Mesenteric fat pad (tissue), 1 donor: ENCODE data around the gene RASA3. TPM values are rescaled to one million over a fixed set of nuclear protein-coding genes. Genes with fewer than 3 reads are reported as not detected.

Experiments used
- DNase-seq: peaks from one replicate; pipeline ENCODE4 v3.0.0-alpha.2; 2020; ENCODE audit warnings: low spot score
- total RNA-seq: library from RNA; stranded (reverse); fragmentation: NEBNext Ultra II Directional; extraction: Animal tissue kit (Norgen Biotek cat#: 25700); gene quantifications from one replicate; pipeline ENCODE4 v1.2.1, GENCODE V29; 2021
- donor health status: DM: yes; HTN: yes; CAD: no.

RASA3 gene
- total RNA-seq, 1 donor from 2014 or later = 102 TPM

DNA sequence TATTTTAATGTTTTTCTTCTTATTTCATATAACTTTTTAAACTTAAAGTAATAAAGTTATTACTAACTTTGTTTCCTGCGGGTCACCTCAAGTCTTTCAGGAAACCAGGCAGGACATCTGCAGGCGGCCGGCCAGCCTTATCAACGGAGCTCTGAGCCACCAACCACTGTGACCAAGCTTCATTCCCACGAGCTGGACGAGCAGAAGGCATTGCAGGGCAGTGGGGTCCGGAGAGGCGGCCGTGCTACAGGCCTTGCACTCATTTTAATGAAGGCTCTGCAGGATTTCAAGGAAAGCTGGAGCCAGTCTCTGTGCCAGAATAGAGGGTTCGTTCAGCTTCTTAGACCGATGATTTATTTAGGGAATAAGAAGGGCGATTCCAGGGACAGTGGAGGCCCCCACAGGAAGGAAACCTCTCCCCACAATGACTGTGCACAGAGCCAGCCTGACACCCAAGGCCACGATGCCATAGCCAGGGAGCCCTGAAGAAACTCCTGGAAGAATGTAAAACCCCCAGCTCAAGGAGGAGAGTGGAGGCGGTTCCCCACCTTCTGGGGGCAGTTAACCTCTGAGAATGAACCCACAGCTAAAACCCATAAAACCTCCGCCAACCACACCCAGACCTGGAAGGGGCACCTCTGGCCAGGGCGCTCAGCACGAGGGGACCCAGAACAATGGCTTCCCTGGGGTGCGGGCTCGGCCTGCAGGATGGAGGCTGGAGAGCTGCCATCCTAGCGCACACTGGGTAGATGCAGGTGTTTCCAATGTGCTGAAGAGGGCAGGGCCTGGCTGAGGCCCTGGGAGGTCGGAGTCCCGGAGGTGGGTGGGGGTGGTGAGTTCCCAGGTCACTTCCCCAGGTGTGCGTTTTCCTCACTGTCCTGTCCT lies 75.0 kb downstream of the RASA3 start:
- no peak for DNase-seq

DNA sequence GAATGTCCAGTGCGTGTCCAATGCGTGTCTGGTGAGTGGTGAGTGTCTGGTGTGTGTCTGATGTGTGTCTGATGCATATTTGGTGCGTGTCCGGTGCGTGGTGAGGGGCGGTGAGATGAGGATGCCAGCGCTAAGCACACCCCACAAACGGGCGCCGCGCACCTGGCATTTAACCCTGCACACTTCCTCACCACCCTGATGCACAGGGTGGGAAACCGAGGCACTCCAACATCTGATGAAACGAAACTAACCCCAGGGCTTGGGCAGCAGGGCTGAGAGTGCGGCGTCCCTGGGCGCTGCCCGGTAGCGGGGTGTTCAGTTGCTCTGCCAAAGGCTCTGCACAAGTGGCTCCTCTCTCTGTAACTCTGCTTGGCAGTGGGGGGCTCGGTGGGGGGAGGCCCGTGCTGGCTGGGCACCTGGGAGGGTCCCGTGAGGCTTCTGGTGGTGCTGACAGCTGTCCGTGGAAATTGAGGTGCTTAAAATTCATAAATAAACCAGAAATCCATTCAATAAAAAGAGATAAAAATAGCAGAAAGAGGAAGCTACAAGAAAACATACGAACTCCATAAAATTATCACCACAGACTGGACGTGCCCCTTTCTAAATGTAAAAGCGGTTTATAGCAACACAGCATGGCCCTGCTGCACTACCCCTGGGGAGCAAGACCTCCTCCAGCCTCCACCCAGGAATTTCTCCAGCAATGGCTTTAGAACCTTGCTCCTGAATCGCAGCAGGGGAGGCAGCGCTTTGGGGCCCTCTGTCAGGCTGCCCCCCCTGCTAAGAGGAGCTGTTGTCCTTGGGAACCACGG lies 76.0 kb downstream of the RASA3 start:
- DNase-seq = no peak

GRCh38 chr13:114055766-114056165 lies 76.7 kb downstream of the RASA3 start:
- DNase-seq = no peak

DNA sequence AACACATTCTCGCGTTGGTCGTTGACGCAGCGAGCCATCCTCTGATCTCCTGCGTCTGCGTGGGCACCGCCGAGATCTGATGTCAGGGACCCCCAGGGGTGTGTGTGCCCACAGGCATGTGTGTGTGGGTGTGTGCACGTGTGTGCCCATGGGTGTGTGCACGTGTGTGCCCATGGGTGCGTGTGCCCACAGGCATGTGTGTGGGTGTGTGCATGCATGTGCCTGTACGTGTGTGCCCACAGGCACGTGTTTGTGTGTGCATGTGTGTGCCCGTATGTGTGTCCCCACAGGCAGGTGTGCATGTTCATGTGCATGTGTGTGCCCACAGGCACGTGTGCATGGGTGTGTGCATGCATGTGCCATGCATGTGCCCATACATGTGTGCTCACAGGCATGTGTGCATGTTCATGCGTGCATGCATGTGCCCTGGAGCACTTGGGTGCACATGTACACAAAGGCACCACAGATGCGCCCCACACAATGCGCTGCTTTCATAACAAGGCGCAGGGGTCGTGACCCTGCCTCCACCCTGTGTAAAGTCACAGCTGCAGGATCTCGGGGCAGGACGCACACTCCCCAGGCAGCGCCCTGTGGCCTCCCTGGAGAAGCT lies 77.5 kb downstream of the RASA3 start:
- DNase-seq = no peak

DNA sequence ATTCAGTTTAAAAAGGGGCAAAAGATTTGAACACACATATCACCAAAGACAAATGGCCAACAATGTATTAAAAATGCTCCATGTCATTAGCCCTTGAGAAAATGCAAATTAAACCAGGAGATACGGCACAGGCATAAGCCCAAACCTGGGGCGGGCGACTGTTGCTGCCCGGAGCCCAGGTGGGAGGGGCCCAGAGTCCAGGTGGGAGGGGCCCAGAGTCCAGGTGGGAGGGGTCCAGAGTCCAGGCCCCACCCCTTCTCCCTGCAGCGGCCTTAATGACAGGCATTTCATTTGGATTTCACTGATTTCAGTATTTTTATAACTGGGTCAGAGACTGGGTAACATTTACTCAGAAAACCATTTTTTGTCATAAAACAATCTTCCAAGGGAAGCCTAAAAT lies 78.2 kb downstream of the RASA3 start:
- DNase-seq = no peak

- DNase-seq = no peak
These were observed 79.4 kb downstream of the RASA3 start for GRCh38 chr13:114053026-114053425.

- DNase-seq = no peak
These were observed 81.6 kb downstream of the RASA3 start for GRCh38 chr13:114050536-114051450.

DNA sequence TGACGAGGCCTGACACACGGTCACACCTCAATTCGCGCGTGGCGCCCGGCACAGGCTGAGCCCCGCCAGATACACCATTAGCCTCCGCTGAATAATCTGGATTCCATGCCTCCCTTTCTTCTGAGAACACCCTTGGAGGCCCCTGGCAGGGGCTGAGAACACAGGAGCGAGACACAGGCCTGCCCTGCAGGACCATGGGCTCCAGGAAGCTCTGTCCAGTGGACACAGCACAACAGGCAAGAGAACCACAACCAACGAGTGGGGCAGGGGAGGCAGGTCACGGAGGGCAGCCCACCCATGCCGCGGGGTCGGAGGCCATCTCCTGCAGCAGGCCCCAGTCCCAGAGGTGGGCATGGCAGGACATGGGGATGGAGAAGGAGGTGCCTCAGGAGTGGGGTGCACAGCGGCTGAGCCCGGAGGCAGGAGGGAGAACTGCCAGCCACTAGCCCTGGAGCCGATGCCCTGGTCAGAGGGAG lies 82.8 kb downstream of the RASA3 start:
- DNase-seq = no peak

GRCh38 chr13:114049026-114049425 lies 83.4 kb downstream of the RASA3 start:
- DNase-seq = no peak

DNA sequence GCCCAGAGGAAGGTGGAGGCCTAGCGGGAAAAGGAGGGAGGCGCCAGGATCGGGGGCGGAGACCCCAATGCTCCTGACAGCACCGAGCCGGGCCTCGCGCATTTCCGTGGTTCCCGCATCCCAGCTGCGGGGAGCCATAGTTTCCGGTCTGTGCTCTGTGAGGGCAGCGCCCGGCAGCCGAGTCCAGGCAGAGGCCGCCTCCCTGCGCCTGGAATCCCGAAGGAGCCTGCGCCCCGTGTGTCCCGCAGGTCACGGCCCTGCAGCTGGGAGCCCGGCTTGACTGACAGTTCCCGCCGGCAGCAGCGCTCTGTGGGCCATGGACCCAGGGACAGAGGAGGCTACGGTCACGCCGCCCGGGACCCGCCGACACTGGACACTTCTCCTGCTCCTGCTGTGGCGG lies 84.0 kb downstream of the RASA3 start:
- DNase-seq = no peak

DNA sequence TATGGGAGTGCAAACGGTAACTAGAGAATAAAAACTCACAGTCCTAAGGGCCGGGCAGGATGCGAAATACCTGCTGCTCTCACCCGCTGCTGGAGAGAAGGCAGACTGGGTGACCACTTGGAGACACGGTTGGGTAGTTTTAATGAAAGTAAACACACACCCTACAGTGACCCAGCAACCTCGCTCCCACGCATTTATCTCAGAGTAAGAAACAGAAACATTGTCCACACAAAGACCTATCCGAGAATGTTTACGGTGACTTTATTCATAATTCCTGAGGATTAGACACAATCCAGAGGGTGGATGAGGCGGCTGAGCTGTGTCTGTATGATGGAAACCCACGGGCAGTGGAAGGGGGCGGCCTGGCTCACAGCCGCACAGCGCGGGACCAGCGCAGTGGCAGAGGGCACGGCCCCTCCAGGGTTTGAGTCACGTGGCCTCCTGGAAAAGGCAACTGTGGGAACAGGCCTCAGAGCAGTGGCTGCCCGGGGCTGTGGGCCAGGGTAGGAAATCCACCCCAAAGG lies 85.0 kb downstream of the RASA3 start:
- DNase-seq = no peak

- no peak for DNase-seq
These were observed 85.9 kb downstream of the RASA3 start for GRCh38 chr13:114046431-114046975.

DNA sequence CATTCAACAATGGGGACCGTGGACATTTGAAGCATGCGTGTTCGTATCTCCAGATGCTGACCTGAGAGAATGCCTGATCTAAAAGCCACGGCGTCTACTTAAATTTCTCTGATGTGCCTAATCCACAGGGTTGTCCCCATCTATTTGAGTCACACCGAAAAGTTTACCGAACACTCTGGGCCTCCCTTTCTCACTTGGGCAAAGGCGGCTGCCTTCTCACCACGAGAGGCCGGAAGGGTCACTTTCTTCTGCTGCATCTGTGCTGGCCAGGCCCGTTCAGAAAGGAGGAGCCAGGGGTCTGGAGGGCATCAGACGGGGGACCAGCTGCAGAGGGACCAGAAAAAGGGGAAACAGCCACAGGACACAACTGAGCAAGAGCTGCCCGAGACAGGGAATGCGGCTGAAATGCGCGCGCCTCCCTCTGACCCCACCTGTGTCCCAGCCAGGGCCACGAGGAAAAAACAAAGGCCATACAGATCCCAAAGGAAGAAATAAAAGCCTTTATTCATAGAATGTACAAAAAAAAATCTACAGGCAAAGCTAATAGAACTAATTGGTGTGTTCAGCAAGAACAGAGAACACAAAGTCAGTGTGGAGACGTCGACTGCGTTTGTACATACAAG lies 87.2 kb downstream of the RASA3 start:
- DNase-seq = no peak

- DNase-seq = no peak
These were observed 87.9 kb downstream of the RASA3 start for GRCh38 chr13:114044486-114044885.

- no peak for DNase-seq
These were observed 88.9 kb downstream of the RASA3 start for GRCh38 chr13:114043421-114044053.

DNA sequence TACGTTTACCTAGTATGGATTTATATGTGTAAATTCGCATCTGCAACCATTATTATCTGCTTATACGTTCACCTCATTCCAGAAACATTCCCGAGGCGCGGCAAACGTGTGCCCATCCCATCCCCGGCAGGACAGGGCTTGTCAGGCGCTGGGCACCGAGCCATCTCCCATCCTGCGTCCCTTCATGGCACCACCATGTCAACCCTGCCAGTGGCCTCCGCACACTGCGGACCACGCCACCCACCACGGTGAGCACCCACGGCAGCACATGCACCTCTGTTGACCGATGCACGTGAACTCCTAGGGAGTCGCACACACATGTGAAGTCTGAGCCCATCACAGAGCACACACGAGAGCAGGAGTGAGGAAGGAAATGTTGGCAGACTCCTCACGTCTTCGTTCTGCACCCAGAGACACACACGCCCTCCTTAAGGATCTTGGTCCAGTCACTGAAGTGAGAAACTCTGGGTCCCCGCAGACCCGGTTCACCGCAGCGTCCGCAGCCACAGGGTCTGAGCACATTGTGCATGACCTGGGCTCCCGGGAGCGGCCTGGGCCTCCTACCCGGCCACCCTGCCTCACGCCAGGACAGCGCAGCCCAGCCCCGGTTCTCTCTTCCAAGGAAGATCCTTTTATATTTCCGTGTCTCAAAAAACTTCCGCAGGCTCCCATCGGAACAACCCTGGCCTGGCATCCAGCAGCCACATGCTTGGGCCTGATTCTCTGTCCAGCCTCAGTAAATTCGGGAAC lies 90.2 kb downstream of the RASA3 start:
- DNase-seq = no peak

GRCh38 chr13:114041493-114041892 lies 90.9 kb downstream of the RASA3 start:
- DNase-seq = no peak

- no peak for DNase-seq
These were observed 92.8 kb downstream of the RASA3 start for GRCh38 chr13:114039471-114040141.
